ENCODE data around the gene PLD6.

Gene PLD6

GRCh38 chr17:17227608-17228520, 21.7 kb upstream of the PLD6 start:
- DNase-seq (ENCODE audit: low read depth, low spot score): no peak

- no peak for DNase-seq (ENCODE audit: low read depth, low spot score)
These were observed 20.5 kb upstream of the PLD6 start for GRCh38 chr17:17226451-17227265.

GRCh38 chr17:17225901-17226300, 19.8 kb upstream of the PLD6 start:
- DNase-seq (ENCODE audit: low read depth, low spot score): no peak

- no peak for DNase-seq (ENCODE audit: low read depth, low spot score)
These were observed 18.0 kb upstream of the PLD6 start for GRCh38 chr17:17224137-17224536.

GRCh38 chr17:17223736-17224135, 17.6 kb upstream of the PLD6 start:
- no peak for DNase-seq (ENCODE audit: low read depth, low spot score)

GRCh38 chr17:17221329-17221728, 15.2 kb upstream of the PLD6 start:
- no peak for DNase-seq (ENCODE audit: low read depth, low spot score)

- DNase-seq (ENCODE audit: low read depth, low spot score): no peak
These were observed 14.4 kb upstream of the PLD6 start for GRCh38 chr17:17220529-17220928.

- no peak for DNase-seq (ENCODE audit: low read depth, low spot score)
These were observed 11.9 kb upstream of the PLD6 start for GRCh38 chr17:17217995-17218394.

- no peak for DNase-seq (ENCODE audit: low read depth, low spot score)
These were observed 10.6 kb upstream of the PLD6 start for GRCh38 chr17:17216776-17217175.

- no peak for DNase-seq (ENCODE audit: low read depth, low spot score)
These were observed 10.1 kb upstream of the PLD6 start for GRCh38 chr17:17216236-17216635.

GRCh38 chr17:17215575-17215974, 9.4 kb upstream of the PLD6 start:
- DNase-seq (ENCODE audit: low read depth, low spot score): no peak

GRCh38 chr17:17214646-17215436, 8.7 kb upstream of the PLD6 start:
- DNase-seq (ENCODE audit: low read depth, low spot score): no peak

- no peak for DNase-seq (ENCODE audit: low read depth, low spot score)
These were observed 7.6 kb upstream of the PLD6 start for GRCh38 chr17:17213775-17214174.

- no peak for DNase-seq (ENCODE audit: low read depth, low spot score)
These were observed 1.9 kb upstream of the PLD6 start for GRCh38 chr17:17207998-17208397.

- no peak for DNase-seq (ENCODE audit: low read depth, low spot score)
These were observed 791 bp upstream of the PLD6 start for GRCh38 chr17:17206913-17207335.

GRCh38 chr17:17205368-17206123, 587 bp downstream of the PLD6 start:
- no peak for DNase-seq (ENCODE audit: low read depth, low spot score)

GRCh38 chr17:17204635-17205231, 1.4 kb downstream of the PLD6 start:
- DNase-seq (ENCODE audit: low read depth, low spot score): no peak

- DNase-seq (ENCODE audit: low read depth, low spot score): no peak
These were observed 2.0 kb downstream of the PLD6 start for GRCh38 chr17:17204041-17204591.

- DNase-seq (ENCODE audit: low read depth, low spot score): no peak
These were observed 2.9 kb downstream of the PLD6 start for GRCh38 chr17:17203173-17203730.

- no peak for DNase-seq (ENCODE audit: low read depth, low spot score)
These were observed 4.2 kb downstream of the PLD6 start for GRCh38 chr17:17201907-17202306.
